SK-N-SH (cell line): ENCODE data around the gene CLVS2. TPM values are rescaled to one million over a fixed set of nuclear protein-coding genes. Genes with fewer than 3 reads are reported as not detected.

Experiments
- CTCF ChIA-PET: fragments of 300-600, 350-600 bp; formaldehyde crosslinking; extraction: SDS; loops from one replicate; lab custom pipeline; 2021; lab: Yijun Ruan, JAX
- POLR2A ChIA-PET: fragments of 350-600 bp; sonication (Branson Sonifier 250); formaldehyde crosslinking; extraction: SDS; loops from one replicate; lab custom pipeline; 2020; ENCODE audit warnings: antibody characterized with exemption, inconsistent platforms; lab: Yijun Ruan, JAX
- DNase-seq: peaks from one replicate; pipeline ENCODE4 v3.0.0; 2012
- H2AFZ ChIP-seq: fragments of 200-600 bp; sonication (generic); 2 replicates; pipeline ENCODE4 v1.8.1; 2016; ENCODE audit warnings: antibody characterized with exemption, mild to moderate bottlenecking, low read depth
- H3F3A ChIP-seq: fragments of 200-600 bp; sonication (generic); replicated peaks from 2 replicates; pipeline ENCODE3; 2016; ENCODE audit warnings: antibody characterized with exemption, mild to moderate bottlenecking; ENCODE audit not compliant: insufficient read depth
- H3K27ac ChIP-seq, 2 experiments: fragments of 200-500 bp in 1 of 2; fragments of 200-600 bp in 1 of 2; sonication (Bioruptor generic) in 1 of 2; sonication (generic), shearing (Covaris generic) in 1 of 2; 2 replicates each; pipeline versions ENCODE4 v1.5.1 to v1.6.1; 2014 to 2016; ENCODE audit warnings: low read depth in 2 of 2, inconsistent platforms in 1 of 2, low read length in 1 of 2, mild to moderate bottlenecking in 1 of 2, mixed read lengths in 1 of 2
- H3K27me3 ChIP-seq: fragments of 200-600 bp; sonication (generic), shearing (Covaris generic); 2 replicates; pipeline ENCODE4 v1.6.1; 2016; ENCODE audit warnings: mixed run types; ENCODE audit not compliant: insufficient read depth
- H3K36me3 ChIP-seq, 2 experiments: fragments of 200-500 bp in 1 of 2; fragments of 200-600 bp in 1 of 2; sonication (Bioruptor generic) in 1 of 2; sonication (generic) in 1 of 2; replicated peaks in 1 of 2; 2 replicates each; pipeline versions ENCODE3 to v1.5.1; 2014 to 2016; ENCODE audit warnings: low read length in 1 of 2, mild to moderate bottlenecking in 1 of 2; ENCODE audit not compliant: insufficient read depth in 2 of 2, control insufficient read depth in 1 of 2
- H3K4me1 ChIP-seq, 2 experiments: fragments of 200-500 bp in 1 of 2; fragments of 200-600 bp in 1 of 2; sonication (Bioruptor generic) in 1 of 2; sonication (generic), shearing (Covaris generic) in 1 of 2; 2 replicates each; pipeline versions ENCODE4 v1.5.1 to v1.6.1; 2014 to 2016; ENCODE audit warnings: low read depth in 1 of 2, low read length in 1 of 2, mixed run types in 1 of 2; ENCODE audit not compliant: insufficient read depth in 2 of 2, control insufficient read depth in 1 of 2
- H3K4me2 ChIP-seq: fragments of 200-600 bp; sonication (generic), shearing (Covaris generic); 2 replicates; pipeline ENCODE4 v1.6.1; 2017; ENCODE audit warnings: mixed run types
- H3K4me3 ChIP-seq, 2 experiments: fragments of 200-500 bp in 1 of 2; fragments of 200-600 bp in 1 of 2; sonication (Bioruptor generic) in 1 of 2; sonication (generic), shearing (Covaris generic) in 1 of 2; 2 replicates each; pipeline versions ENCODE4 v1.5.1 to v1.8.1; 2014 to 2016; ENCODE audit warnings: low read depth in 2 of 2, inconsistent platforms in 1 of 2, low read length in 1 of 2, mild to moderate bottlenecking in 1 of 2, mixed read lengths in 1 of 2, moderate library complexity in 1 of 2
- H3K79me2 ChIP-seq: fragments of 200-600 bp; sonication (generic); 2 replicates; pipeline ENCODE4 v1.8.1; 2017; ENCODE audit warnings: mild to moderate bottlenecking; ENCODE audit not compliant: insufficient read depth
- H3K9ac ChIP-seq: fragments of 200-600 bp; sonication (generic); 2 replicates; pipeline ENCODE4 v1.6.1; 2017; ENCODE audit warnings: mixed run types
- H3K9me2 ChIP-seq: fragments of 200-600 bp; sonication (generic); 2 replicates; pipeline ENCODE4 v1.6.1; 2017; ENCODE audit warnings: mixed run types
- H3K9me3 ChIP-seq: fragments of 200-600 bp; sonication (generic); 2 replicates; pipeline ENCODE4 v1.6.1; 2017; ENCODE audit warnings: mixed run types, mild to moderate bottlenecking, moderate library complexity
- H4K20me1 ChIP-seq: fragments of 200-600 bp; sonication (generic); 2 replicates; pipeline ENCODE4 v1.6.1; 2017; ENCODE audit warnings: mild to moderate bottlenecking, mixed run types; ENCODE audit not compliant: insufficient read depth
- CHD2 ChIP-seq: fragments of 150-350 bp; IDR thresholded peaks from 2 replicates; pipeline ENCODE4 v1.6.1; 2018; ENCODE audit warnings: low read length; ENCODE audit not compliant: partially characterized antibody
- CTCF ChIP-seq: fragments of 200-600 bp; sonication (generic); IDR thresholded peaks from 2 replicates; pipeline ENCODE4 v1.6.1; 2017; ENCODE audit warnings: antibody characterized with exemption, mild to moderate bottlenecking, moderate library complexity
- ELF1 ChIP-seq: IDR thresholded peaks from 2 replicates; pipeline ENCODE4 v1.4.0; 2012
- EZH2phosphoT487 ChIP-seq: fragments of 200-600 bp; sonication (generic); IDR thresholded peaks from 2 replicates; pipeline ENCODE4 v1.6.1; 2017; ENCODE audit warnings: low read depth, mixed run types, mild to moderate bottlenecking, antibody characterized with exemption, moderate library complexity, borderline replicate concordance
- FOXJ3 ChIP-seq: sonication (generic); formaldehyde crosslinking; IDR thresholded peaks from 2 replicates; pipeline ENCODE4 v1.5.1; 2020; ENCODE audit warnings: mild to moderate bottlenecking, missing genetic modification reagents
- FOXM1 ChIP-seq: IDR thresholded peaks from 2 replicates; pipeline ENCODE4 v1.4.0; 2012; ENCODE audit warnings: low read depth, mild to moderate bottlenecking
- GABPA ChIP-seq: IDR thresholded peaks from 2 replicates; pipeline ENCODE4 v1.4.0; 2012; ENCODE audit warnings: low read depth, mild to moderate bottlenecking
- IRF3 ChIP-seq: fragments of 150-350 bp; IDR thresholded peaks from 2 replicates; pipeline ENCODE4 v1.6.1; 2016; ENCODE audit warnings: mild to moderate bottlenecking, low read depth, low read length
- JUND ChIP-seq: IDR thresholded peaks from 2 replicates; pipeline ENCODE4 v1.4.0; 2012
- NFIC ChIP-seq: IDR thresholded peaks from 2 replicates; pipeline ENCODE4 v1.4.0; 2012; ENCODE audit warnings: borderline replicate concordance
- PBX3 ChIP-seq: IDR thresholded peaks from 2 replicates; pipeline ENCODE4; 2012
- RCOR1 ChIP-seq: fragments of 150-350 bp; IDR thresholded peaks from 2 replicates; pipeline ENCODE4 v1.6.1; 2017; ENCODE audit warnings: antibody characterized with exemption, low read length
- REST ChIP-seq: IDR thresholded peaks from 2 replicates; pipeline ENCODE4 v1.6.1; 2012; ENCODE audit warnings: mild to moderate bottlenecking, low read depth, low read length, moderate library complexity
- RFX5 ChIP-seq: IDR thresholded peaks from 2 replicates; pipeline ENCODE4 v1.6.1; 2012; ENCODE audit warnings: mild to moderate bottlenecking, improper control_type of control experiment, low read length
- RXRA ChIP-seq: IDR thresholded peaks from 2 replicates; pipeline ENCODE4 v1.4.0; 2012; ENCODE audit warnings: low read depth, mild to moderate bottlenecking, borderline replicate concordance
- SMC3 ChIP-seq: IDR thresholded peaks from 2 replicates; pipeline ENCODE4 v1.6.1; 2012; ENCODE audit warnings: low read depth, low read length, improper control_type of control experiment
- TAF1 ChIP-seq: IDR thresholded peaks from 2 replicates; pipeline ENCODE4 v1.6.1; 2012; ENCODE audit warnings: low read depth, mild to moderate bottlenecking, low read length, moderate library complexity, borderline replicate concordance
- TEAD4 ChIP-seq: IDR thresholded peaks from 2 replicates; pipeline ENCODE4 v1.4.0; 2012; ENCODE audit warnings: mild to moderate bottlenecking, borderline replicate concordance; ENCODE audit not compliant: insufficient read depth
- USF1 ChIP-seq: IDR thresholded peaks from 2 replicates; pipeline ENCODE4 v1.4.0; 2012; ENCODE audit warnings: low read depth, borderline replicate concordance
- WGBS: methylation state at CpG from one replicate; pipeline ENCODE4 v1.1.6; 2017; ENCODE audit warnings: low lambda C conversion rate; 5-methylcytosine and 5-hydroxymethylcytosine counted together
- polyA plus RNA-seq, 3 experiments: library from polyadenylated mRNA; depleted of rRNA; stranded (reverse); fragments of >200 nt; gene quantifications; 2 replicates each; pipeline ENCODE4 v1.2.3, GENCODE V29; 2012

CLVS2 gene
- polyA plus RNA-seq, 1 of the 3 experiments (the other 2 are of a cell fraction), result 0.05 TPM

GRCh38 chr6:123001540-123001939, 5.5 kb downstream of the CLVS2 start:
- ChIA-PET CTCF (no interaction called here), POLR2A (no interaction called here)
- Histone ChIP-seq H3K4me3 (no peak overlapping the region), H3K9me3 (no peaks in the 10 kb centered on the region), H3K27me3 (peaks cover 8% of the 10 kb centered on the region), H3K9me2 (no peaks in the 10 kb centered on the region), H3K36me3 (no peaks in the 10 kb centered on the region), H4K20me1 (no peaks in the 10 kb centered on the region), H3K27ac (no peak overlapping the region), H3K79me2 (no peaks in the 10 kb centered on the region), H3K4me2 (no peak overlapping the region), H3K9ac (no peak overlapping the region), H3K4me1 (peaks cover 0 to 6% of the 10 kb centered on the region in 2 experiments; a peak in 1 of 4 replicates), H3F3A (no peaks in the 10 kb centered on the region), H2AFZ (no peak overlapping the region)
- WGBS, result 49% methylated on average over 3 of the region's 3 CpGs
- TF ChIP-seq TEAD4, result no peak
- TF ChIP-seq TAF1, result no peak
- no peak for TF ChIP-seq EZH2phosphoT487
- no peak for TF ChIP-seq RXRA
- no peak for TF ChIP-seq RCOR1
- TF ChIP-seq FOXJ3 (CRISPR knock-in tag), result no peak
- TF ChIP-seq GABPA, result no peak
- no peak for TF ChIP-seq IRF3
- no peak for TF ChIP-seq SMC3
- no peak for TF ChIP-seq NFIC
- TF ChIP-seq JUND, result no peak
- no peak for TF ChIP-seq RFX5
- TF ChIP-seq REST, result no peak
- no peak for DNase-seq

- CTCF ChIA-PET, result interaction anchor here (1.3 kb wide), 1 partner anchor 134 kb away, joined by 3 read pairs; no protein-coding TSS in a partner anchor
- TF ChIP-seq FOXJ3 (CRISPR knock-in tag) (no peak), CTCF (no peak), ELF1 (no peak), GABPA (no peak), PBX3 (no peak), USF1 (no peak), SMC3 (no peak), RCOR1 (no peak), FOXM1 (no peak), IRF3 (no peak), CHD2 (no peak)
Measured at GRCh38 chr6:123007885-123008284, 11.8 kb downstream of the CLVS2 start.

More at GRCh38 chr6:123007885-123008284, 11.8 kb downstream of the CLVS2 start:
- Histone ChIP-seq H3K9me3 (no peaks in the 10 kb centered on the region), H3K9me2 (no peaks in the 10 kb centered on the region), H3K27ac (no peak overlapping the region), H3K4me1 (peaks cover 0 to 3% of the 10 kb centered on the region in 2 experiments; a peak in 2 of 4 replicates), H4K20me1 (no peaks in the 10 kb centered on the region), H3K4me3 (no peak overlapping the region), H3K4me2 (no peak overlapping the region), H3K79me2 (no peaks in the 10 kb centered on the region), H3K27me3 (no peaks in the 10 kb centered on the region; the same call in 1 of the 2 replicates), H3K36me3 (no peaks in the 10 kb centered on the region), H3F3A (no peaks in the 10 kb centered on the region), H2AFZ (no peak overlapping the region), H3K9ac (no peak overlapping the region)
- no peak for DNase-seq
- POLR2A ChIA-PET, result interaction anchor here (1.2 kb wide), 1 partner anchor 12 kb away, joined by 3 read pairs; the partner anchor contains the start of gene CLVS2
